NCI-H128 (cell line): ENCODE data around the gene MDM2.

Experiments
- DNase-seq: peaks from one replicate; lab custom pipeline; 2025; ENCODE audit not compliant: unreplicated experiment; lab: John Stamatoyannopoulos, UW

The MDM2 gene

GRCh38 chr12:68896881-68897540, 89.0 kb downstream of the MDM2 start:
- no peak for DNase-seq

DNA sequence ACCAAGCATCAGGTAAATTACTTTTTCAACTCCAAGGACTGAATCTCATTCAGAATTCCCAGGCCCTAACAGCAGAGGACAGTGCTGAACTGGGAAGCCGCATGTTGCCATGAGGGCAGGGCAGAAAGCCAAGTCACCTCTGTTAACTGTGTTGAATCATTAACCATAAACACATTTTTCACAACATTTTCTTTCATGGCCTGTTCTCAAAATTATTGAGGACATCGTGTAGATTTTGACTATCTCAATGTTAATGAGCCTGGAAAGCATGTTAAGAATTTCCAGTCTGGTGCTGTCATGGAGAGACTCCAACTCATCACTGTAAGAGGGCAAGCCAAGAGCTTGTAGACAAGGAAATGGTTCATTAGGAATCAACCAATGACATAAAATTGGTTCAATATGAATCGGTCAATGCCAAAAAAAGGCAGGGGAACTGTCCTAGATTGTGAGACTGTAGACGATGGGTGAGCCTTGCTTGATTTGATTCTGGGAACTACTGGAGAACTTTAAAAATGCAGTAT, 91.3 kb downstream of the MDM2 start:
- no peak for DNase-seq

- DNase-seq = no peak
These were observed 92.3 kb downstream of the MDM2 start for GRCh38 chr12:68900241-68900640.
